Measurements from ENCODE around the gene ZNF396. TPM values are rescaled to one million over a fixed set of nuclear protein-coding genes. Genes with fewer than 3 reads are reported as not detected.

Gene ZNF396
- total and polyA plus RNA-seq, 4 donors = 4.3 to 6.8 (median 5.8) TPM

DNA sequence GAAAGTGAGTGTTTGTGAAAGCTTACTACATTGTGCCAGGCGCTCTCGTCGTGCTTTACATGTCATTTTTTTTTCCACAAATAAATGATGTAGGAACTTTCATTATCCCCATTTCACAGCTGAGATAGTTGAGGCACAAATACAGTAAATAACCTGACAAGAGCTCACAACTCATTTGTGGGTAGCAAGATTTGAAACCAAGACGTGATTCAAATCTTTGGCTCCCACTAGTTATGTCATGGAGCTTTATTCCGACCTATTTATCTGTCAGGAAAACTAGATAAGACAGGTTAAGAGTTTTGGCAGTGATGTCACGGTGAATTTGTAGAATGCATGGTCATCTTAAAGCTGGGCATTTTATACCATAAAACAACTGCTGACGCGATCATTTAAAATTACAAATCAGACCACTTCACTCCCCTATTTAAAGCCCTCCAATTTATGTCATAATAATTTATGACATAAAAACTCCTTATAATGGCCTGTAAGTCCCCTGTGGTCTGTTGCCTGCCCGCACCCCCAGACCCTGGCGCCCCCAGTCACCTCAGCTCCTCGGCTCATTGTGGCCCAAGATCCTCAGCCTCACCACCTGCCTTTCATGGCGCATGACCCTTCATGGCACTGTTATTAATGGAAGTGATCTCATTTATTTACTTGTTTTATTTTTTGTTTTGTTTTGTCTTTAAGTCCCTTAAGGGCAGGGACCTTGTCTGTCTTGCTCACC lies 32.2 kb downstream of the ZNF396 start:
- H3K27me3 ChIP-seq (ENCODE audit: control insufficient read depth, insufficient read depth, low read length) = no peaks in the 10 kb centered on the region
- WGBS (ENCODE audit: insufficient coverage) = 21% methylated on average over 3 of the region's 12 CpGs
- peaks cover 22% of the 10 kb centered on the region for H3K4me1 ChIP-seq (ENCODE audit: control insufficient read depth, insufficient read depth, low read length)
- no peaks in the 10 kb centered on the region for H3K9me3 ChIP-seq (ENCODE audit: control insufficient read depth, insufficient read depth, low read length)
- peaks cover 8% of the 10 kb centered on the region for H3K36me3 ChIP-seq (ENCODE audit: control insufficient read depth, insufficient read depth, low read length)
- no peak for DNase-seq (ENCODE audit: low read depth in 4 of 6, low spot score in 6 of 6)
- peak overlapping the region; percentile 100 for H3K4me3 ChIP-seq (ENCODE audit: low read depth, low read length)
- peak overlapping the region; percentile 99 for H3K27ac ChIP-seq (ENCODE audit: low read depth, low read length)

DNA sequence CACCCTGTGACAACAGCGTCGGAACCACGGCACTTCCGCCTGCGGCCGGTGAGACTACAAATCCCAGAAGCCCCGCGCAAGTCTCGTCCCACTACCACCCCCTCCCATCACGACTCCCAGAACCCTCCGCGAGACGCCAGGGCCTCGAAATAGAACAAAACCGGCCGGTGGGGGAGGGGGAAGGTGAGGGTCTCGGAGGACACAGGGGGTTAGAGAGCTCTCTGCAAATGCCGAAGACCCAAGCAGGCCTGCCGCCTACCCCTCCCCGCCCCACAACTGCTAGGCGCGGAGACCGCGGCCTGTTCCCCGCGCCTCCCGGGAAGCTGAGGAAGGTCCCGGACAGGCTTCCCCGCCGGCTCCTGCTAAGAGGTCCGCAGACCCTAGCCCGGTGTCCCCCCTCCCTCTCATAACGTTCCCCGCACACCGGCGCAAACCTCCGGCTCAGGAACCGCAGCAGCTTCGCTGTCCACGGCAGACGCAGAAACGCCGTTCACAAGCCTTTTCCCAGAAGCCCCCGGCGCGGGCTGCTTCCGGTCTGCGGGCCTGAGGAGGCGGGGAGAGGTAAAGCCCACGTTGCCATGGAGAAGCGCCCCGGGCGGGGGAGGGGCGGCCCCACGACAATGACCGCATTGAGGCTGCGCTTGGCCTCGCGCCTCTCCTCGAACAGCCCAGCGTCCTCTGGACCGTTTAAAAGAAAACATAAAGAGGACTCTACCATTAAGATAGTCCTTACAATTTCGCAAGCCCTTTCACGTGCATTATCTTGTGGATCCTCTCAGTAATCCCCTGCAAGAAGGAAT lies 33.0 kb downstream of the ZNF396 start, which contains the start of gene ZNF24:
Gene ZNF24, minus strand, starts transcription at position 485 of the 800 bp plus-strand sequence. CDS start 3,770 bp downstream, outside the sequence.
- no peaks in the 10 kb centered on the region for H3K27me3 ChIP-seq (ENCODE audit: control insufficient read depth, insufficient read depth, low read length)
- no peaks in the 10 kb centered on the region for H3K9me3 ChIP-seq (ENCODE audit: control insufficient read depth, insufficient read depth, low read length)
- peak within 1 kb of the TSS; percentile 100 for H3K4me3 ChIP-seq (ENCODE audit: low read depth, low read length)
- peak within 1 kb of the TSS; percentile 99 for H3K27ac ChIP-seq (ENCODE audit: low read depth, low read length)
- peaks cover 14% of the 10 kb centered on the region for H3K36me3 ChIP-seq (ENCODE audit: control insufficient read depth, insufficient read depth, low read length)
- peaks cover 22% of the 10 kb centered on the region for H3K4me1 ChIP-seq (ENCODE audit: control insufficient read depth, insufficient read depth, low read length)
- WGBS (ENCODE audit: insufficient coverage) = under 1% methylated on average over 40 of the region's 64 CpGs
- peak; percentile 91 to 99 (median 94) for DNase-seq (ENCODE audit: low read depth in 4 of 6, low spot score in 6 of 6)

DNA sequence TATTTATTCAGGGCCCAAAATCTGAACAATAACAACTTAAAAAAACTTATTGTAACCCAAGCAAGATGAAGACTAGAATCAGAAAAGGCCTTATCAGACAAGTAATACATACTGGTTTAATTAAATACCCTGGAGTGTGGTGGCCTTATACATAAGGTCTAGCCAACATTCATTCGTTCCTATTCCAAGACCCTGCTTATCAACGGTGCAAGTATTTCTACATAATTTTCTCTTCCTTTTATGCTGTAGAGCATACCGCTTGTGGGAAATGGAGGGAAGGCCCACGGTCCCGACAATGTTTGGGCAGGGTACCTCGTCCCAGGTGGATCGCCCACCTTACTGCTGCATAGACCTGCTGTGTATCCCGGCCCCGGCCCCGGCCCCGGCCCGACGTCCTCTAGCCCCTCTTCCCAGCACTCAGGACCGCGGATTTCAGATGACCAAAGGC lies 33.6 kb downstream of the ZNF396 start:
- H3K4me1 ChIP-seq (ENCODE audit: control insufficient read depth, insufficient read depth, low read length) = peaks cover 22% of the 10 kb centered on the region

DNA sequence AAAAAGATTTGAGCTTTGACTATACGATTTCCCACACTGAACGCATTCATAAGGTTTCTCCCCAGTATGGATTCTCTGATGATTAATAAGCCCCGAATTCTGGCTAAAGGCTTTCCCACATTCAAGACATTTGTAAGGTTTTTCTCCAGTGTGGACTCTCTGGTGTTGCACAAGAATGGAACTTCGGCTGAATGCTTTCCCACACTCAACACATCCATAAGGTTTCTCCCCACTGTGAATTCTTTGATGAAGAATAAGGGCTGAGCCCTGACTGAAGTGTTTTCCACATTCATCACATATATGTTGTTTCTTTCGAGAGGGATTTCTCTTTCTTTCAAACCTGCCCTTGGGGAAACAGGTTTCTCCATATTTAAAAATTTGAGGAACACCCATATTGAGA lies 39.9 kb downstream of the ZNF396 start:
- peaks cover 4% of the 10 kb centered on the region for H3K4me1 ChIP-seq (ENCODE audit: control insufficient read depth, insufficient read depth, low read length)
- H3K27ac ChIP-seq (ENCODE audit: low read depth, low read length) = no peak overlapping the region
- whole genome bisulfite sequencing (ENCODE audit: insufficient coverage) = 87% methylated on average over 3 of the region's 5 CpGs
- no peak for DNase-seq (ENCODE audit: low read depth in 4 of 6, low spot score in 6 of 6)
- no peaks in the 10 kb centered on the region for H3K9me3 ChIP-seq (ENCODE audit: control insufficient read depth, insufficient read depth, low read length)
- H3K27me3 ChIP-seq (ENCODE audit: control insufficient read depth, insufficient read depth, low read length) = no peaks in the 10 kb centered on the region
- no peak overlapping the region for H3K4me3 ChIP-seq (ENCODE audit: low read depth, low read length)
- peaks cover 24% of the 10 kb centered on the region for H3K36me3 ChIP-seq (ENCODE audit: control insufficient read depth, insufficient read depth, low read length)

More for the DNA sequence above, 33.6 kb downstream of the ZNF396 start:
- no peaks in the 10 kb centered on the region for H3K9me3 ChIP-seq (ENCODE audit: control insufficient read depth, insufficient read depth, low read length)
- peaks cover 18% of the 10 kb centered on the region for H3K36me3 ChIP-seq (ENCODE audit: control insufficient read depth, insufficient read depth, low read length)
- H3K27ac ChIP-seq (ENCODE audit: low read depth, low read length) = peak overlapping the region; percentile 99
- H3K27me3 ChIP-seq (ENCODE audit: control insufficient read depth, insufficient read depth, low read length) = no peaks in the 10 kb centered on the region
- 0% methylated on average over 12 of the region's 15 CpGs for WGBS (ENCODE audit: insufficient coverage)
- peak in 1 of 6 donors; percentile 3 for DNase-seq (ENCODE audit: low read depth in 4 of 6, low spot score in 6 of 6)
- peak overlapping the region; percentile 100 for H3K4me3 ChIP-seq (ENCODE audit: low read depth, low read length)

DNA sequence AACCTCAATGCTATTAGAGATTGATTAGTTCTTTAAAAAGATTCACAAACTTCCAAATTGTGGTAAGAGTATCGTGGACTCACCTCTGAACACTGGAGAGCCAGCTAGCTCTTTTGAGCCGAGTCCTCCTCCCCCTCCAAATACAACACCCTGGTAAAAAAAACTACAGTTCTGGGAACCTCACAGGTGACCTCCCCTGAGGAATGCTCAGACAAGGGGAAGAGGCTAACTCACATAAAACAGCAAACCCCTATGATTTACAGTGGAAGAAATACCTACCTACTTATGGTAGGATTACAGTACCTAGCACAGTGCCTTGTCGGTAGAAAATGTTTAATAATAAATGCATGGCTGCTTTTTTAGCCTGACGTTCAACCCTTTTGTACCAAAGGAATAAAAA lies 41.3 kb downstream of the ZNF396 start:
- no peak for DNase-seq (ENCODE audit: low read depth in 4 of 6, low spot score in 6 of 6)
- WGBS (ENCODE audit: insufficient coverage) = 100% methylated on average over 1 of the region's 4 CpGs
- Histone ChIP-seq H3K36me3 (ENCODE audit: control insufficient read depth, insufficient read depth, low read length) (peaks cover 21% of the 10 kb centered on the region), H3K27ac (ENCODE audit: low read depth, low read length) (no peak overlapping the region), H3K9me3 (ENCODE audit: control insufficient read depth, insufficient read depth, low read length) (no peaks in the 10 kb centered on the region), H3K4me1 (ENCODE audit: control insufficient read depth, insufficient read depth, low read length) (no peaks in the 10 kb centered on the region), H3K27me3 (ENCODE audit: control insufficient read depth, insufficient read depth, low read length) (no peaks in the 10 kb centered on the region), H3K4me3 (ENCODE audit: low read depth, low read length) (no peak overlapping the region)

DNA sequence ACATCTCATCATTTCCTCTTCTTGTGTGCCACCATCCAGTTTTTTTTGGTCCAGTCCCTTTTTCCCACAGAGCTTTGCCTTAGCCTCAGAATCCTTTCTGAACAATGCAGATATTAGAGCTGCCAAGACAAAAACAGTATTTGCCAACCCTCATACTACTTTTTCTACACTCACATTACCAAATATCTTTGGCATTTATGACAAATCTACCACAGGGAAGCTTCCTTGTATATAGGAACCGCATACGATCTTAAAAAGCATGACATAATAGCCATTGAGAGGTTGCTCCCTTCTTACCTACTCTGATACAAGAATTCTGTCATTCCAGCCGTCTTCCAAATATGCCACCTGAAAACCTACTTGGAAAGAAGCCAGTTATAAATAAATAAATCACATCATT lies 42.3 kb downstream of the ZNF396 start:
- H3K27ac ChIP-seq (ENCODE audit: low read depth, low read length) = no peak overlapping the region
- H3K4me3 ChIP-seq (ENCODE audit: low read depth, low read length) = no peak overlapping the region
- WGBS (ENCODE audit: insufficient coverage) = 100% methylated on average over 1 of the region's 3 CpGs
- H3K27me3 ChIP-seq (ENCODE audit: control insufficient read depth, insufficient read depth, low read length) = no peaks in the 10 kb centered on the region
- no peak for DNase-seq (ENCODE audit: low read depth in 4 of 6, low spot score in 6 of 6)
- no peaks in the 10 kb centered on the region for H3K4me1 ChIP-seq (ENCODE audit: control insufficient read depth, insufficient read depth, low read length)
- H3K36me3 ChIP-seq (ENCODE audit: control insufficient read depth, insufficient read depth, low read length) = peaks cover 16% of the 10 kb centered on the region
- H3K9me3 ChIP-seq (ENCODE audit: control insufficient read depth, insufficient read depth, low read length) = no peaks in the 10 kb centered on the region

DNA sequence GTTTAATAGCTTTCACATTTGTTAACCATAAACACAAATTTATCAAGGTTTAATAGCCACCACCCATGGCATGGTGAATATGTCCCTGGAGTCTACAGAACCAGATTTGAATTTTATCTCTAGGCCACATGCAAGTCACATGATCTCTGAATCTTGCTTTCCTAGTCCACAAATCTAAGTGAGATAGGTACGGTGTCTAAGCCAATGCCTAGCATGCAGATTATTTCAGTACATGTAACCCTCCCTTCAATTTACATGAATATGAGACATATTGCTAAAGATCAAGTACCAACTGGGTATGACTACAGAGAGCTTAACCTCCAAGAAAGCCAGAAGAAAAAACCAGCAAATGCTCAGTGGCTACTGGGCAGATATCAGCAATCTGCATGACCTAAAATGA lies 42.9 kb downstream of the ZNF396 start:
- Histone ChIP-seq H3K9me3 (ENCODE audit: control insufficient read depth, insufficient read depth, low read length) (no peaks in the 10 kb centered on the region), H3K27me3 (ENCODE audit: control insufficient read depth, insufficient read depth, low read length) (no peaks in the 10 kb centered on the region), H3K27ac (ENCODE audit: low read depth, low read length) (no peak overlapping the region), H3K4me3 (ENCODE audit: low read depth, low read length) (no peak overlapping the region), H3K4me1 (ENCODE audit: control insufficient read depth, insufficient read depth, low read length) (no peaks in the 10 kb centered on the region), H3K36me3 (ENCODE audit: control insufficient read depth, insufficient read depth, low read length) (peaks cover 10% of the 10 kb centered on the region)
- no CpG with 5 or more reads among the region's 1 CpG for WGBS (ENCODE audit: insufficient coverage)
- no peak for DNase-seq (ENCODE audit: low read depth in 4 of 6, low spot score in 6 of 6)

DNA sequence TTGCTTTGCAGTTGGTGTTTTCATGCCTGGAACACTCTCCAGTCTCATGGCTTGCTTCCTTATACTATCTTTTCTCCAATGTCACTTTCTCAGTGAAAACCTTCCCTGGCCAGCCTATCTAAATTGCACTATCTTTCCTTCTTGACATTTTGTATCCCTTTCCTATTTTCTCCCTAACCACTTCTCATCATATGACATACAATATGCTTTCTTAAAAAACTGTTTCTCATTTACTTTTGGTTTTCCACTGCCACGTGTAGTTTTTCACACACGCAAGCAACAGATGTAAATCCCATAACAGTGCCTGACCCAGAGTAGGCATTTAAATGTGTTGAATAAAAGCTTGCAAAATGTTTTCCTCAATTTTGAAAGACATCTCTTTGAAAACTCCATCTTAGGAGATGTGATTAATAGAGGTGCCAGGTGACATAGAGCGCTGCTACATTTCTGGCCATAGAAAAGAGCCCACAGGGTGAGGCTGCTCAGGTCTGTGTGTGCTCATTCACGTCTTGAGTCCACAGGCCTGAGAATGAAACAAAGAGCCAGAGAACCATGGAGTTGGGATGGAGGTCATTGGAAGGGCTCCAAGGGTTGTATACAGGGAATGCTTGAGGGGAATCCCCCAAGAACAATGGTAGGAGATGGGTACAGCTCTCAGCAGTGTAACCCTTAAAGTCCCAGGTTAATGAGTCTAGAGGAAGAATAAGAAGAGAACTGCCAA lies 45.6 kb downstream of the ZNF396 start:
- Histone ChIP-seq H3K9me3 (ENCODE audit: control insufficient read depth, insufficient read depth, low read length) (no peaks in the 10 kb centered on the region), H3K27ac (ENCODE audit: low read depth, low read length) (no peak overlapping the region), H3K36me3 (ENCODE audit: control insufficient read depth, insufficient read depth, low read length) (peaks cover 5% of the 10 kb centered on the region), H3K27me3 (ENCODE audit: control insufficient read depth, insufficient read depth, low read length) (no peaks in the 10 kb centered on the region), H3K4me1 (ENCODE audit: control insufficient read depth, insufficient read depth, low read length) (no peaks in the 10 kb centered on the region), H3K4me3 (ENCODE audit: low read depth, low read length) (no peak overlapping the region)
- no peak for DNase-seq (ENCODE audit: low read depth in 4 of 6, low spot score in 6 of 6)
- 61% methylated on average over 2 of the region's 4 CpGs for WGBS (ENCODE audit: insufficient coverage)

DNA sequence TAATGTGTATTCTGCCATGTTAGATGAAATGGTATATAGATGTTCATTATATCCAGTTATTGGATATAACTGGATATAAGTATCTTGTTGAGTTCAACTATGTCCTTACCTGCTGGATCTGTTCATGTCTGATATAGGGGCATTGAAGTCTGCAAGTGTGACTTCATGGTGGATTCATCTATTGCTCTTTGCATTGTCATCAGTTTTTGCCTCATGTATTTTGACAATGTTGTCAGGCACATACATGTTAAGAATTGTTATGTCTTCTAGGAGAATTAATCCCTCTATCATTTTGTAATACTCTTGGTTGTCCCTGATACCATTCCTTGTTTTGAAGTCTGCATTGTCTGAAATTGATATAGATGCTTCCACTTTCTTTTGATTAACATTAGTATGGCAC lies 48.3 kb downstream of the ZNF396 start:
- Histone ChIP-seq H3K27ac (ENCODE audit: low read depth, low read length) (no peak overlapping the region), H3K36me3 (ENCODE audit: control insufficient read depth, insufficient read depth, low read length) (no peaks in the 10 kb centered on the region)
- no peak for DNase-seq (ENCODE audit: low read depth in 4 of 6, low spot score in 6 of 6)

More for the DNA sequence above, 48.3 kb downstream of the ZNF396 start:
- Histone ChIP-seq H3K4me1 (ENCODE audit: control insufficient read depth, insufficient read depth, low read length) (no peaks in the 10 kb centered on the region), H3K4me3 (ENCODE audit: low read depth, low read length) (no peak overlapping the region), H3K27me3 (ENCODE audit: control insufficient read depth, insufficient read depth, low read length) (no peaks in the 10 kb centered on the region), H3K9me3 (ENCODE audit: control insufficient read depth, insufficient read depth, low read length) (no peaks in the 10 kb centered on the region)
